ENCODE data around the gene CEP152.

DNA sequence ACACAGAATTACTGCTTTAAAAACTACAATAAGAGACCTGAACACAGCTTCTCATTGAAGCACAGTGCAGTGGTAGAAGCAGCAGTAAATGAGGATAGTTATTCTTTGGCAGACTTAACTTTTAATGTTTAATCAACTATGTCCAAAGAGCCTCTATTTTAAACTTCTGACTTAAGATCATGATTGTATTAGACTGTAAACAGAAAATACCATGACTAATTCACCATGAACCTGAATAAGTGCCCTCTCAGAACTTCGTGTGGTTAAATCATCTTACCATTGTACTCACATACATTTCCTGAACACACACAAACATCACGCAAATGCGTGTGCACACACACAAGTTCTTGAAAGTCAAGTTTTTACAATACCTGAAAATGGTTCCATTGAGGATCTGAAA is 13.9 kb downstream of the CEP152 start:
- TF ChIP-seq RB1 (IDR thresholded peaks at IDR 0.05; ENCODE audit: borderline replicate concordance) = no peak
- TF ChIP-seq TAF1 (IDR thresholded peaks at IDR 0.05; ENCODE audit: borderline replicate concordance, low read depth, low read length) = no peak
- TF ChIP-seq, protein P1, sequence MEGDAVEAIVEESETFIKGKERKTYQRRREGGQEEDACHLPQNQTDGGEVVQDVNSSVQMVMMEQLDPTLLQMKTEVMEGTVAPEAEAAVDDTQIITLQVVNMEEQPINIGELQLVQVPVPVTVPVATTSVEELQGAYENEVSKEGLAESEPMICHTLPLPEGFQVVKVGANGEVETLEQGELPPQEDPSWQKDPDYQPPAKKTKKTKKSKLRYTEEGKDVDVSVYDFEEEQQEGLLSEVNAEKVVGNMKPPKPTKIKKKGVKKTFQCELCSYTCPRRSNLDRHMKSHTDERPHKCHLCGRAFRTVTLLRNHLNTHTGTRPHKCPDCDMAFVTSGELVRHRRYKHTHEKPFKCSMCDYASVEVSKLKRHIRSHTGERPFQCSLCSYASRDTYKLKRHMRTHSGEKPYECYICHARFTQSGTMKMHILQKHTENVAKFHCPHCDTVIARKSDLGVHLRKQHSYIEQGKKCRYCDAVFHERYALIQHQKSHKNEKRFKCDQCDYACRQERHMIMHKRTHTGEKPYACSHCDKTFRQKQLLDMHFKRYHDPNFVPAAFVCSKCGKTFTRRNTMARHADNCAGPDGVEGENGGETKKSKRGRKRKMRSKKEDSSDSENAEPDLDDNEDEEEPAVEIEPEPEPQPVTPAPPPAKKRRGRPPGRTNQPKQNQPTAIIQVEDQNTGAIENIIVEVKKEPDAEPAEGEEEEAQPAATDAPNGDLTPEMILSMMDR (IDR thresholded peaks at IDR 0.05 in 2 of 3, conservative IDR thresholded peaks at IDR 0.05 in 1 of 3; ENCODE audit: control insufficient read depth in 2 of 3, extremely low read depth in 1 of 3, insufficient read depth in 1 of 3, low read depth in 3 of 3, low read length in 3 of 3) = no peak
- TF ChIP-seq POLR2A (IDR thresholded peaks at IDR 0.05; ENCODE audit: low read depth, low read length) = no peak
- TF ChIP-seq FOXM1 (IDR thresholded peaks at IDR 0.05; ENCODE audit: low read depth, low read length) = no peak
- no peak; a peak in 1 of 4 replicates for TF ChIP-seq EP300 (IDR thresholded peaks at IDR 0.05; ENCODE audit: borderline replicate concordance in 1 of 2, control insufficient read depth in 1 of 2, low read depth in 2 of 2, low read length in 2 of 2)
- TF ChIP-seq EZH2 (IDR thresholded peaks at IDR 0.05; ENCODE audit: borderline replicate concordance, control insufficient read depth, low read depth, low read length) = no peak
- no peak for TF ChIP-seq ZNF24 (IDR thresholded peaks at IDR 0.05)
- TF ChIP-seq YBX1 (IDR thresholded peaks at IDR 0.05) = no peak
- TF ChIP-seq SIN3A (IDR thresholded peaks at IDR 0.05; ENCODE audit: low read depth, low read length) = no peak
- TF ChIP-seq BRCA1 (IDR thresholded peaks at IDR 0.05; ENCODE audit: low read depth, low read length) = no peak
- TF ChIP-seq, protein P2, sequence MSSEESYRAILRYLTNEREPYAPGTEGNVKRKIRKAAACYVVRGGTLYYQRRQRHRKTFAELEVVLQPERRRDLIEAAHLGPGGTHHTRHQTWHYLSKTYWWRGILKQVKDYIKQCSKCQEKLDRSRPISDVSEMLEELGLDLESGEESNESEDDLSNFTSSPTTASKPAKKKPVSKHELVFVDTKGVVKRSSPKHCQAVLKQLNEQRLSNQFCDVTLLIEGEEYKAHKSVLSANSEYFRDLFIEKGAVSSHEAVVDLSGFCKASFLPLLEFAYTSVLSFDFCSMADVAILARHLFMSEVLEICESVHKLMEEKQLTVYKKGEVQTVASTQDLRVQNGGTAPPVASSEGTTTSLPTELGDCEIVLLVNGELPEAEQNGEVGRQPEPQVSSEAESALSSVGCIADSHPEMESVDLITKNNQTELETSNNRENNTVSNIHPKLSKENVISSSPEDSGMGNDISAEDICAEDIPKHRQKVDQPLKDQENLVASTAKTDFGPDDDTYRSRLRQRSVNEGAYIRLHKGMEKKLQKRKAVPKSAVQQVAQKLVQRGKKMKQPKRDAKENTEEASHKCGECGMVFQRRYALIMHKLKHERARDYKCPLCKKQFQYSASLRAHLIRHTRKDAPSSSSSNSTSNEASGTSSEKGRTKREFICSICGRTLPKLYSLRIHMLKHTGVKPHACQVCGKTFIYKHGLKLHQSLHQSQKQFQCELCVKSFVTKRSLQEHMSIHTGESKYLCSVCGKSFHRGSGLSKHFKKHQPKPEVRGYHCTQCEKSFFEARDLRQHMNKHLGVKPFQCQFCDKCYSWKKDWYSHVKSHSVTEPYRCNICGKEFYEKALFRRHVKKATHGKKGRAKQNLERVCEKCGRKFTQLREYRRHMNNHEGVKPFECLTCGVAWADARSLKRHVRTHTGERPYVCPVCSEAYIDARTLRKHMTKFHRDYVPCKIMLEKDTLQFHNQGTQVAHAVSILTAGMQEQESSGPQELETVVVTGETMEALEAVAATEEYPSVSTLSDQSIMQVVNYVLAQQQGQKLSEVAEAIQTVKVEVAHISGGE (CRISPR knock-in tag; IDR thresholded peaks at IDR 0.05) = no peak
